PC-3 (cell line): ENCODE data around the gene PPIF. TPM values are rescaled to one million over a fixed set of nuclear protein-coding genes. Genes with fewer than 3 reads are reported as not detected.
A peak's percentile ranks its signal among the peaks of the same experiment; 100 is the strongest.

Source experiments
- ATAC-seq: fragments of 200-7000 bp; cut with Tn5 transposase; 2 replicates; pipeline ENCODE4 v1.9.1; 2020; ENCODE audit warnings: mild to moderate bottlenecking, moderate library complexity
- BruUV-seq: library from RNA; stranded (reverse); fragments of 400-500 nt; replicated peaks from 2 replicates; lab custom pipeline; 2021; lab: Mats Ljungman, UMichigan
- CTCF ChIA-PET: fragments of 300-600 bp; sonication (Branson Sonifier 250); formaldehyde crosslinking; loops from one replicate; lab custom pipeline; 2022; ENCODE audit warnings: antibody characterized with exemption; lab: Charles Lee
- POLR2A ChIA-PET: fragments of 300-600 bp; sonication (Branson Sonifier 250); formaldehyde crosslinking; loops from one replicate; lab custom pipeline; 2022; ENCODE audit warnings: antibody characterized with exemption; ENCODE audit not compliant: unreplicated experiment; lab: Charles Lee
- DNase-seq: peaks from one replicate; pipeline ENCODE4 v3.0.0-alpha.2; 2015
- H2AFZ ChIP-seq: fragments of 300-600 bp; sonication (generic); 2 replicates; pipeline ENCODE4 v1.6.0; 2016; ENCODE audit warnings: antibody characterized with exemption, low read length
- H3F3A ChIP-seq: fragments of 300-600 bp; sonication (generic); one replicate; pipeline ENCODE4 v1.6.0; 2017; ENCODE audit warnings: antibody characterized with exemption, low read length, control low read depth, mild to moderate bottlenecking; ENCODE audit not compliant: unreplicated experiment
- H3K27ac ChIP-seq: fragments of 300-600 bp; sonication (generic); 2 replicates; pipeline ENCODE4 v1.5.1; 2016; ENCODE audit warnings: mild to moderate bottlenecking, low read length
- H3K27me3 ChIP-seq: fragments of 300-600 bp; sonication (generic); 2 replicates; pipeline ENCODE4 v1.6.1; 2016; ENCODE audit warnings: low read length, mixed read lengths
- H3K36me3 ChIP-seq: fragments of 300-600 bp; sonication (generic); 2 replicates; pipeline ENCODE4 v1.6.1; 2016; ENCODE audit warnings: low read depth, mixed run types, low read length, mixed read lengths
- H3K4me1 ChIP-seq: fragments of 300-600 bp; sonication (generic); 2 replicates; pipeline ENCODE4 v1.5.1; 2016; ENCODE audit warnings: low read length; ENCODE audit not compliant: insufficient read depth
- H3K4me2 ChIP-seq: fragments of 300-600 bp; sonication (generic); 2 replicates; pipeline ENCODE4 v1.6.0; 2016; ENCODE audit warnings: low read length
- H3K4me3 ChIP-seq: fragments of 300-600 bp; sonication (generic); 2 replicates; pipeline ENCODE4 v1.5.1; 2016; ENCODE audit warnings: mild to moderate bottlenecking, low read length, mixed read lengths
- H3K79me2 ChIP-seq: fragments of 300-600 bp; sonication (generic); 2 replicates; pipeline ENCODE4 v1.6.1; 2017; ENCODE audit warnings: low read length, mixed read lengths
- H3K9ac ChIP-seq: fragments of 300-600 bp; sonication (generic); 2 replicates; pipeline ENCODE4 v1.6.0; 2016; ENCODE audit warnings: mild to moderate bottlenecking, low read length
- H3K9me2 ChIP-seq: fragments of 300-600 bp; sonication (generic); replicated peaks from 2 replicates; pipeline ENCODE4 v1.6.1; 2016; ENCODE audit warnings: mixed run types, low read length, mixed read lengths
- H3K9me3 ChIP-seq: fragments of 300-600 bp; sonication (generic); 2 replicates; pipeline ENCODE4 v1.6.1; 2016; ENCODE audit warnings: low read length, mixed read lengths
- H4K20me1 ChIP-seq: fragments of 300-600 bp; sonication (generic); 2 replicates; pipeline ENCODE4 v1.6.1; 2016; ENCODE audit warnings: low read length, mixed read lengths
- CTCF ChIP-seq: fragments of 300-600 bp; sonication (generic); conservative IDR thresholded peaks from 2 replicates; pipeline ENCODE4 v1.5.1; 2017; ENCODE audit warnings: antibody characterized with exemption, low read depth, mild to moderate bottlenecking, low read length
- EZH2 ChIP-seq: fragments of 300-600 bp; sonication (generic); IDR thresholded peaks from one replicate; pipeline ENCODE4 v1.6.1; 2017; ENCODE audit warnings: antibody characterized with exemption, mild to moderate bottlenecking, low read length; ENCODE audit not compliant: unreplicated experiment
- EZH2phosphoT487 ChIP-seq: fragments of 300-600 bp; sonication (generic); IDR thresholded peaks from 2 replicates; pipeline ENCODE4 v1.6.1; 2018; ENCODE audit warnings: mild to moderate bottlenecking, antibody characterized with exemption, low read length, borderline replicate concordance
- intact Hi-C: fragments of 100-400 bp; cut with micrococcal nuclease; formaldehyde crosslinking; loops from 2 replicates; pipeline ENCODE4 v1.9.0; 2023
- total RNA-seq: library from RNA; depleted of rRNA; stranded (reverse); fragments of >200 nt; gene quantifications from 2 replicates; pipeline ENCODE4 v1.2.3, GENCODE V29; 2014

Gene PPIF
- total RNA-seq, 1 experiment from 2014 or later, result 381 TPM

- POLR2A ChIA-PET, result interaction anchor here (0.7 kb wide), 1 partner anchor 19 kb away, joined by 3 read pairs; no protein-coding TSS in a partner anchor
- Histone ChIP-seq H3K27me3 (no peaks in the 10 kb centered on the region), H3K9ac (no peak overlapping the region), H3K9me3 (no peaks in the 10 kb centered on the region), H3K27ac (no peak overlapping the region), H3K4me3 (no peak overlapping the region), H3K36me3 (no peaks in the 10 kb centered on the region), H3K79me2 (no peaks in the 10 kb centered on the region), H3K4me1 (no peaks in the 10 kb centered on the region), H3K9me2 (no peaks in the 10 kb centered on the region), H3F3A (no peaks in the 10 kb centered on the region), H4K20me1 (no peaks in the 10 kb centered on the region), H2AFZ (no peak overlapping the region), H3K4me2 (no peak overlapping the region)
- CTCF ChIA-PET, result no interaction called here
- TF ChIP-seq EZH2 (no peak), CTCF (no peak), EZH2phosphoT487 (no peak)
- no TSS peak for BruUV-seq
- intact Hi-C loops, result no loop called here
- no peak for DNase-seq
- peak; percentile 19 for ATAC-seq
Measured at GRCh38 chr10:79386637-79387465, 39.6 kb downstream of the PPIF start.

GRCh38 chr10:79387466-79387973, 40.3 kb downstream of the PPIF start:
- TF ChIP-seq EZH2, result no peak
- no peak for TF ChIP-seq CTCF
- TF ChIP-seq EZH2phosphoT487, result no peak
- ChIA-PET CTCF (no interaction called here), POLR2A (interaction anchor here (0.6 to 0.7 kb wide), 2 partner anchors 18 to 44 kb away, joined by 3 read pairs; no protein-coding TSS in a partner anchor)
- intact Hi-C loops, result no loop called here
- Histone ChIP-seq H2AFZ (no peak overlapping the region), H3K79me2 (no peaks in the 10 kb centered on the region), H3K4me2 (no peak overlapping the region), H3K27ac (no peak overlapping the region), H3K9me2 (no peaks in the 10 kb centered on the region), H3K36me3 (no peaks in the 10 kb centered on the region), H3K9me3 (no peaks in the 10 kb centered on the region), H3K9ac (no peak overlapping the region), H3K27me3 (no peaks in the 10 kb centered on the region), H3K4me3 (no peak overlapping the region), H3F3A (no peaks in the 10 kb centered on the region), H3K4me1 (no peaks in the 10 kb centered on the region), H4K20me1 (no peaks in the 10 kb centered on the region)
- ATAC-seq (peak; percentile 11; the same call in 1 of the 2 replicates), DNase-seq (no peak)
- no TSS peak for BruUV-seq
